ENCODE data around the gene WDR91.

The WDR91 gene

DNA sequence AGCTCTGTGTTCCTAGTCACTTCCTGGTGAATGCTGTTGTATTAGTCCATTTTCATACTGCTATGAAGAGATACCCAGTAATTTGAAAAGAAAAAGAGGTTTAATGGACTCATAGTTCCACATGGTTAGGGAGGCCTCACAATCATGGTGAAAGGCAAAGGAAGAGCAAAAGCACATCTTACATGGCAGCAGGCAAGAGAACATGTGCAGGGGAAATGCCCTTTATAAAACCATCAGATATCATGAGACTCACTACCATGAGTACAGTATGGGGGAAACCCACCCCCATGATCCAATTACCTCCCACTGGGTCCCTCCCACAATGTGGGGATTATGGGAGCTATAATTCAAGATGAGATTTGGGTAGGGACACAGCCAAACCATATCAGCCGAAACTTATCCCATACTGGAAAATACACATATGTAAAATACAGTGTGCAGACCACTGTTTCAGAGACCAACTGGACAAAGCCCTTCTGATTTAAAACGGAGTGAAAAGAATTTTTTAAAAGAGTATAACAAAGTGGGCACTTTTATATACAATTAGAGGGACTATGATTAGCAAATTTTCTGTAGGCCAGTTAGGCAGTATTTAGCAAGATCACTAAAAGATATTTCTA, 48.8 kb downstream of the WDR91 start:
- no peak overlapping the region for H3K27ac ChIP-seq (ENCODE audit: low read depth, low read length)
- no peak overlapping the region for H2AK5ac ChIP-seq (ENCODE audit: low read length)
- H3K36me3 ChIP-seq (ENCODE audit: control insufficient read depth in 1 of 2, insufficient read depth in 2 of 2, low read length in 2 of 2) = peaks cover 32 to 39% of the 10 kb centered on the region in 2 experiments
- no peaks in the 10 kb centered on the region for H3K79me1 ChIP-seq (ENCODE audit: low read length)
- no peak overlapping the region for H4K8ac ChIP-seq (ENCODE audit: low read depth, low read length)
- no peak overlapping the region for H4K91ac ChIP-seq (ENCODE audit: low read depth, low read length)
- H2AFZ ChIP-seq (ENCODE audit: insufficient read depth, low read length, poor library complexity) = no peak overlapping the region
- no peak overlapping the region for H3K14ac ChIP-seq (ENCODE audit: low read length)
- H3K23ac ChIP-seq (ENCODE audit: low read length) = no peak overlapping the region
- no CpG with 5 or more reads among the region's 2 CpGs for WGBS (ENCODE audit: extremely low coverage, insufficient coverage, insufficient read length)
- H3K9ac ChIP-seq (ENCODE audit: low read length) = no peak overlapping the region
- no peaks in the 10 kb centered on the region for H3K79me2 ChIP-seq (ENCODE audit: control insufficient read depth, insufficient read depth, low read length, poor library complexity)
- H4K12ac ChIP-seq (ENCODE audit: low read depth, low read length) = no peak overlapping the region
- H2BK120ac ChIP-seq (ENCODE audit: insufficient read depth, low read length, poor library complexity) = no peak overlapping the region
- peaks cover 3 to 7% of the 10 kb centered on the region in 2 experiments for H3K4me1 ChIP-seq (ENCODE audit: control insufficient read depth in 1 of 2, insufficient read depth in 2 of 2, low read length in 2 of 2)
- H3K4ac ChIP-seq (ENCODE audit: low read depth, low read length) = no peak overlapping the region
- H3K4me2 ChIP-seq (ENCODE audit: low read length) = no peak overlapping the region
- no peak overlapping the region for H2BK12ac ChIP-seq (ENCODE audit: low read length)
- H3K18ac ChIP-seq (ENCODE audit: low read length) = no peak overlapping the region
- H2BK5ac ChIP-seq (ENCODE audit: low read depth, low read length, poor library complexity) = no peak overlapping the region
- no peak for DNase-seq
- peaks cover 10% of the 10 kb centered on the region for H3K9me3 ChIP-seq (ENCODE audit: insufficient read depth, low read depth, low read length)
- no peak overlapping the region for H3K4me3 ChIP-seq (ENCODE audit: low read depth, low read length)
- no peaks in the 10 kb centered on the region for H3K27me3 ChIP-seq (ENCODE audit: insufficient read depth, low read length)

DNA sequence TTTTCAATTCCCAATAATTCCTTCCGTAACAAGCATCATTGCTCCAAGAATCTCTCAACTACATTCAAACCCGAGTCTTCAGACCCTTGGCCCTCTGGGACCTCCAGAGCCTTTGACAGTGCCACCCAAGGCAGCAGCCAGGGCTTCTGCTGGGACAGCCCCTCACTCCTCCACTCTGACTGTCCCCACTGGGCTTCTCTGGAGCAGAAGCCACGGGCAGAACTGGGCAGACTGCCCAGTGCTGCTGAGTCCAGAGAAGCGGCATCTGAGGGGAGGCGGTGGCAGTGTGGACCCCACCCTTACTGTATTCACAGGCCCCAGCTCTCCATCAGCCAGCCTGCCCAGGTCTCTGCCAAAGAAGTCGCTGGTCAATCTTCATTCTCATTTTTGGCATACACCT, 49.7 kb downstream of the WDR91 start:
- Histone ChIP-seq H3K18ac (ENCODE audit: low read length) (no peak overlapping the region), H2AK5ac (ENCODE audit: low read length) (no peak overlapping the region), H3K4me3 (ENCODE audit: low read depth, low read length) (no peak overlapping the region), H4K12ac (ENCODE audit: low read depth, low read length) (no peak overlapping the region), H3K4ac (ENCODE audit: low read depth, low read length) (no peak overlapping the region), H2BK12ac (ENCODE audit: low read length) (peak overlapping the region; percentile 11), H3K14ac (ENCODE audit: low read length) (no peak overlapping the region), H2AFZ (ENCODE audit: insufficient read depth, low read length, poor library complexity) (no peak overlapping the region), H3K79me2 (ENCODE audit: control insufficient read depth, insufficient read depth, low read length, poor library complexity) (no peaks in the 10 kb centered on the region), H3K4me2 (ENCODE audit: low read length) (no peak overlapping the region), H3K27me3 (ENCODE audit: insufficient read depth, low read length) (no peaks in the 10 kb centered on the region), H2BK120ac (ENCODE audit: insufficient read depth, low read length, poor library complexity) (no peak overlapping the region), H3K23ac (ENCODE audit: low read length) (no peak overlapping the region), H3K4me1 (ENCODE audit: control insufficient read depth in 1 of 2, insufficient read depth in 2 of 2, low read length in 2 of 2) (peaks cover 3 to 7% of the 10 kb centered on the region in 2 experiments), H3K27ac (ENCODE audit: low read depth, low read length) (no peak overlapping the region), H4K91ac (ENCODE audit: low read depth, low read length) (no peak overlapping the region), H3K36me3 (ENCODE audit: control insufficient read depth in 1 of 2, insufficient read depth in 2 of 2, low read length in 2 of 2) (peaks cover 23 to 30% of the 10 kb centered on the region in 2 experiments), H4K8ac (ENCODE audit: low read depth, low read length) (no peak overlapping the region), H3K9ac (ENCODE audit: low read length) (no peak overlapping the region), H3K79me1 (ENCODE audit: low read length) (no peaks in the 10 kb centered on the region), H3K9me3 (ENCODE audit: insufficient read depth, low read depth, low read length) (peaks cover 13% of the 10 kb centered on the region), H2BK5ac (ENCODE audit: low read depth, low read length, poor library complexity) (no peak overlapping the region)
- 100% methylated on average over 1 of the region's 6 CpGs for WGBS (ENCODE audit: extremely low coverage, insufficient coverage, insufficient read length)
- no peak for DNase-seq

DNA sequence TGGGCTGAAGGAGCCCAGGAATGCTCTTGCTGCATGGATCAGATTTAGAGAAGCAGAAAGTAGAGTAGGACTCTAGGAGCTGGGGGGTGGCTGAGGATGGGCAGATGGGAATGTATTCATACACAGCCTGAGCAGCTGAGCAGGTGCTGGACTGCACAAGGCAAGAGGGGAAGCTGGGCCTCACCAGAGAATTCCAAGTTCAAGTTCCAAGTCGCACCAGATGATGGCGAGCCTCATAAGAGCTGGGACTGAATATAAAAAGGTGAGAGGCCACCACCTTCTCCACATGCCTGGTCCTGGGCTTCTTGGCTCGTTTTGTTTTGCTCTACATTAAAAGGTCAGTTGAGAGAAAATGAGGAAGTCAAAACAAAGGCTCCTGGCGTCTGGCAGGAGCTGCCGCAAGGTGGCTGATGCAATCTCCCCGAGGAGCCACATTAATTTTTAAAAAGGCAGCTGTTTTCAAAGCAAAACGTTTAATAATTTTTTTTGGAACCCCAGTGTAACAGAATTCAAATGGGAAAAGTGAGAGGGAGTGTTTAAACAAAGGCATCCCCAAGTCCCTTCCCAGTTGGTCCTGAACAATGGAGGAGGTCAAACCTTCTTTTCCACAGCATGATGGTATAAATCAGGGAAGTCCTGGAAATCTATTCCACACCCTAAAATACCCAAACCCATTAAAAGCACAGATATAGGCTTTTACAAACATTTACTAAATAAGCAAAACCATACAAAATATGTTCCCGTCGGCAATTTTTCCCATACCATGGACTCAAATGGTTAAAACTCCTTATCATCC, 50.3 kb downstream of the WDR91 start:
- Histone ChIP-seq H3K79me1 (ENCODE audit: low read length) (no peaks in the 10 kb centered on the region), H3K27me3 (ENCODE audit: insufficient read depth, low read length) (no peaks in the 10 kb centered on the region), H3K14ac (ENCODE audit: low read length) (no peak overlapping the region), H2BK5ac (ENCODE audit: low read depth, low read length, poor library complexity) (no peak overlapping the region), H3K9ac (ENCODE audit: low read length) (no peak overlapping the region), H3K4ac (ENCODE audit: low read depth, low read length) (no peak overlapping the region), H3K18ac (ENCODE audit: low read length) (no peak overlapping the region), H4K12ac (ENCODE audit: low read depth, low read length) (no peak overlapping the region), H3K23ac (ENCODE audit: low read length) (no peak overlapping the region), H3K9me3 (ENCODE audit: insufficient read depth, low read depth, low read length) (peaks cover 13% of the 10 kb centered on the region), H3K36me3 (ENCODE audit: control insufficient read depth in 1 of 2, insufficient read depth in 2 of 2, low read length in 2 of 2) (peaks cover 17 to 24% of the 10 kb centered on the region in 2 experiments), H3K4me1 (ENCODE audit: control insufficient read depth in 1 of 2, insufficient read depth in 2 of 2, low read length in 2 of 2) (peaks cover 3 to 7% of the 10 kb centered on the region in 2 experiments), H2AFZ (ENCODE audit: insufficient read depth, low read length, poor library complexity) (no peak overlapping the region), H3K4me3 (ENCODE audit: low read depth, low read length) (no peak overlapping the region), H4K91ac (ENCODE audit: low read depth, low read length) (no peak overlapping the region), H3K27ac (ENCODE audit: low read depth, low read length) (no peak overlapping the region), H2BK12ac (ENCODE audit: low read length) (no peak overlapping the region), H3K4me2 (ENCODE audit: low read length) (no peak overlapping the region), H4K8ac (ENCODE audit: low read depth, low read length) (no peak overlapping the region), H2AK5ac (ENCODE audit: low read length) (no peak overlapping the region), H3K79me2 (ENCODE audit: control insufficient read depth, insufficient read depth, low read length, poor library complexity) (no peaks in the 10 kb centered on the region), H2BK120ac (ENCODE audit: insufficient read depth, low read length, poor library complexity) (no peak overlapping the region)
- no CpG with 5 or more reads among the region's 9 CpGs for WGBS (ENCODE audit: extremely low coverage, insufficient coverage, insufficient read length)
- DNase-seq = peak in 1 of 2 donors; percentile 4

DNA sequence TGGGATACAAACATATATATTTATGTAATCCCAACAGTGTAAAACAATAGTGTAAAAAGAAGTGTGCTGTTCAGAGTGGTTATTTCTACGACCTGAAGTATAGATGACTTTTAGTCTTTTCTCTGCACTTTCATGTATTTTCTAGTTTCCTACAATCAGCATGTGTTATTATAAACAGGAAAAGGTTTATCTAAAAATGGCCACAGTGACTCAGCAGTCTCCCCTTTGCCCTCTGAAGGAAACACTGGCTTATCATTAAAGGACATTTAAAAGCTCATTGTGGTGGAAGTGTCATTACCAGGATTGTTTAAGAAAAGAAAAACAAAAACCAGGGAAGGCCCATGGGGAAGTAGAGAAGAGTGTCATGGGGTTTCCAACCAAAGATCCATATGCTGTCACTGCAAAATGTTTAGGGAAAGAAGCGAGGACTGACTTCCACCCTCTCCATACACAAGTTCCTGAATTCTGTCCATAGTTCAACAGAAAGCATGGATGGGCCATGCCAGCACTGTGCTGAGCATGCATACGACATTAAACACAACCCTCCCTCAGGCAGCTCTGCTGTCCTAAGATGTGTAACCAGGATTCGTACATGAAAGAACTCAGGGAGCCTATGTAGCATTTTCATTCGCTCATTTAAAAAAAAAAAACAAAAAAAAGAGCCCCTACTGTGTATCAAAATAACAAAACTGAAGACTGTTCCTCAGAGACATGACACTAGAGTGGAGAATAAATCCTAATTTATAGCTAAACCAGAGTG, 51.0 kb downstream of the WDR91 start:
- no CpG with 5 or more reads among the region's 5 CpGs for WGBS (ENCODE audit: extremely low coverage, insufficient coverage, insufficient read length)
- Histone ChIP-seq H3K36me3 (ENCODE audit: control insufficient read depth in 1 of 2, insufficient read depth in 2 of 2, low read length in 2 of 2) (peaks cover 11 to 17% of the 10 kb centered on the region in 2 experiments), H3K14ac (ENCODE audit: low read length) (no peak overlapping the region), H3K27ac (ENCODE audit: low read depth, low read length) (no peak overlapping the region), H2BK12ac (ENCODE audit: low read length) (no peak overlapping the region), H2BK120ac (ENCODE audit: insufficient read depth, low read length, poor library complexity) (no peak overlapping the region), H3K9ac (ENCODE audit: low read length) (no peak overlapping the region), H3K27me3 (ENCODE audit: insufficient read depth, low read length) (no peaks in the 10 kb centered on the region), H3K23ac (ENCODE audit: low read length) (no peak overlapping the region), H2AFZ (ENCODE audit: insufficient read depth, low read length, poor library complexity) (no peak overlapping the region), H3K79me1 (ENCODE audit: low read length) (no peaks in the 10 kb centered on the region), H2BK5ac (ENCODE audit: low read depth, low read length, poor library complexity) (no peak overlapping the region), H4K12ac (ENCODE audit: low read depth, low read length) (no peak overlapping the region), H4K91ac (ENCODE audit: low read depth, low read length) (no peak overlapping the region), H3K4me3 (ENCODE audit: low read depth, low read length) (no peak overlapping the region), H3K79me2 (ENCODE audit: control insufficient read depth, insufficient read depth, low read length, poor library complexity) (no peaks in the 10 kb centered on the region), H3K9me3 (ENCODE audit: insufficient read depth, low read depth, low read length) (peaks cover 13% of the 10 kb centered on the region), H2AK5ac (ENCODE audit: low read length) (no peak overlapping the region), H4K8ac (ENCODE audit: low read depth, low read length) (no peak overlapping the region), H3K4me2 (ENCODE audit: low read length) (peak overlapping the region; percentile 10), H3K4ac (ENCODE audit: low read depth, low read length) (no peak overlapping the region), H3K18ac (ENCODE audit: low read length) (no peak overlapping the region), H3K4me1 (ENCODE audit: control insufficient read depth in 1 of 2, insufficient read depth in 2 of 2, low read length in 2 of 2) (peaks cover 3 to 7% of the 10 kb centered on the region in 2 experiments)
- peak in 1 of 2 donors; percentile 4 for DNase-seq

All from trophoblast cell (in vitro differentiated cells and primary cell).